LNCAP (cell line): ENCODE data around the gene SURF1.

Experiments
- CTCF ChIP-seq: fragments of 450-650 bp; IDR thresholded peaks from 2 replicates; pipeline ENCODE4 v1.5.1; 2017; ENCODE audit warnings: mild to moderate bottlenecking

Gene SURF1

GRCh38 chr9:133348718-133349573 lies 7.3 kb downstream of the SURF1 start:
- no peak for TF ChIP-seq CTCF

- TF ChIP-seq CTCF: no peak
Observed at GRCh38 chr9:133347985-133348717, 8.1 kb downstream of the SURF1 start, which contains the start of the genes MED22 and RPL7A. MED22 (minus strand) TSS chr9:133348131; CDS start chr9:133346662, 1,469 bp downstream. RPL7A (plus strand) TSS chr9:133348218; CDS start chr9:133348244, 26 bp downstream.

- TF ChIP-seq CTCF: no peak
Observed at GRCh38 chr9:133347515-133347984, 8.7 kb downstream of the SURF1 start.

DNA sequence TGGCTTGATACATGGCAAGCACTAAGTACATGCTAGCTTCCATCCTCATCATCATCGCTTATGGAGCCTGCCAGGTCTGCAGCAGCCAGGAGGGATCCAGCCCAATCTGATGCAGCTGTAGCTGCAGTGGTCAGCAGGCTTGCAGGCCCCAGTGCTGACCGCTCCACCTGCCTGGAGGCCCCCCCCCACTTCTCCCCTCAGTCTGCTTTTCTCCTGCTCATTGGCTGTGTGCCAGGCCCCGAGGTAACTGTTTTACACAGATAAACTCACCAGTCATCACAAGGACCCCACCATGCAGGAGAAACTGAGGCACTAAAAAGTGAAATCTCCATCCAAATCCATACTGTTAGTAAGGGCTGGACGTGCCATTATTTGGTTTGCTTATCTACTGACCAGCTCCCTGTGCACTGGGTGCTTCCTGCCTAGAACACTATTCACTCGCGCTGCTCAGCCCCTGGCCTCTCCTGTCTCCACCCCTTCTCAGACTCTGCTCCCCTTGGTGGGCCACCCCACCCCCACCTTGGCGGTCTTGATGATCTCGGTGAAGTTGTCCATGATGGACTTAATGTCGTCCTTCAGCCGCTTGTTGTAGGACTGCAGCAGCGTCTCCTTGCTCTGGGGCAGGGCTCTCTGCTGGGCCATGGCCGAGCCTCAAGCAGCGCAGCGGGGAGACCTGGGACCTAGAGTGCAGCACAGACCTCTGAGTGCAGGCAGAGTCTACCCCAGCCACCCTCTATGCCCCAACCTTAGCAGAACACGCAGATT lies 10.1 kb downstream of the SURF1 start:
- no peak for TF ChIP-seq CTCF

DNA sequence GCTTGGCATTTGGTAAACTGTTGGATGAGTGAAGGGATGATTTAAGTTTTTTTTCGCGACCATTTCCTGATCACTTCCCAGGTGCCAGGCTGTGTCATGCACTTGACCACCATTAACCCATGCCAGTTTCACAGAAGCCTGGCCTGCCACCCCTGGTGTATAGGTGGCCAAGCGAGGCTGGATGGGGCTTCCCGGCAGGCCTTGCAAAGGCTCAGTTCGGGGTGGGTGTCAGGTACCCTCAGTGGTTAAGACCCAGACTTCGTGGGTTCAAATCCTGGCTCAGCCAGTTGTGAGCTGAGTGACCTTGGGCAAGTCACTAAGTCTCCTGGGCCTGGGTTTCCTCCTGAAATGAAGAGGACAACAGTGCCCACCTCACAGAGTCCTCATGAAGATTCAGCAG lies 10.7 kb downstream of the SURF1 start:
- no peak for TF ChIP-seq CTCF

- TF ChIP-seq CTCF: no peak
Observed at GRCh38 chr9:133344979-133345378, 11.3 kb downstream of the SURF1 start.

DNA sequence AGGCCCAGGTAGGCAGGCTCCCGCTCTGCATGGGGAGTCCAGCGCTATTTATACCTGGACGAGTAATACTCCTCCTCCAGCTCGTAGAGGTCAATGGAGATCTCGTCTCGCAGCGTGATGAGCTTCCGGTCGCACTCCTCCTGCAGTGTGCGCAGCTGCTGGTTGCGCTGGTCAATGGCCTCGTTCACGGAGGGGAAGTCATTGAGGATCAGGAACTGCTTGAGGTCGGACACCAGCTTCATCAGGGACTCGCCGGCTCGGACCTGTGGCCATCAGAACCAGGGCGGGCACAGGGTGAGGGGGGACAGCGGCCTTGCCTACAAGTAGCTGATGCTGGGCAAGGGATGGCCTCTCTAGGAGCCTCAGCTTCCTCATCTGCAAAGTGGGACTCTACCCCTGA lies 12.2 kb downstream of the SURF1 start:
- TF ChIP-seq CTCF: no peak
